K562 (cell line): ENCODE results near the gene CDC25B. TPM values are rescaled to one million over a fixed set of nuclear protein-coding genes. Genes with fewer than 3 reads are reported as not detected.
A peak's percentile ranks its signal among the peaks of the same experiment; 100 is the strongest.

Experiments
- BCL6 ChIP-seq: fragments of 250-450 bp; sonication (Bioruptor Pico); IDR thresholded peaks from 2 replicates; pipeline ENCODE4 v1.4.0; 2020
- CHD7 ChIP-seq: fragments of 200-600 bp; sonication (generic); IDR thresholded peaks from one replicate; pipeline ENCODE4 v1.6.1; 2012; ENCODE audit warnings: mild to moderate bottlenecking, low read depth, low read length, inconsistent platforms
- CTCFL ChIP-seq: IDR thresholded peaks from 2 replicates; pipeline ENCODE4 v1.6.1; 2011; ENCODE audit warnings: borderline replicate concordance, low read depth, mild to moderate bottlenecking, moderate library complexity, low read length; ENCODE audit not compliant: insufficient read depth, poor library complexity, severe bottlenecking
- E2F5 ChIP-seq: sonication (generic); formaldehyde crosslinking; IDR thresholded peaks from 2 replicates; pipeline ENCODE4 v1.8.0; 2022; ENCODE audit warnings: mild to moderate bottlenecking, missing genetic modification reagents
- ETV5 ChIP-seq: sonication (generic); formaldehyde crosslinking; IDR thresholded peaks from 2 replicates; pipeline ENCODE4 v1.4.0; 2020; ENCODE audit warnings: low read depth, mild to moderate bottlenecking, missing genetic modification reagents
- KDM1A ChIP-seq, 2 experiments: fragments of 450-650 bp; IDR thresholded peaks; 2 replicates each; pipeline ENCODE4 v1.6.1; 2016; ENCODE audit warnings: mild to moderate bottlenecking in 2 of 2
- RAD21 ChIP-seq, 2 experiments: fragments of 250-450 bp in 1 of 2; fragments of 450-650 bp in 1 of 2; sonication (Bioruptor Pico) in 1 of 2; formaldehyde crosslinking in 1 of 2; IDR thresholded peaks in 1 of 2; conservative IDR thresholded peaks in 1 of 2; 2 replicates each; pipeline versions ENCODE4 v1.4.0 to v1.8.0; 2020 to 2022; ENCODE audit warnings: mild to moderate bottlenecking in 2 of 2, moderate library complexity in 1 of 2
- RBM22 ChIP-seq: fragments of 200-400 bp; formaldehyde crosslinking; IDR thresholded peaks from 2 replicates; pipeline ENCODE4 v1.6.1; 2018; ENCODE audit warnings: low read length, low read depth; ENCODE audit not compliant: poor library complexity, severe bottlenecking
- ZFX ChIP-seq: sonication (generic); formaldehyde crosslinking; IDR thresholded peaks from 2 replicates; pipeline ENCODE4 v1.8.0; 2022; ENCODE audit warnings: mild to moderate bottlenecking, missing genetic modification reagents, moderate library complexity
- ZNF143 ChIP-seq: sonication (generic); formaldehyde crosslinking; IDR thresholded peaks from 2 replicates; pipeline ENCODE4 v1.9.0; 2022; ENCODE audit warnings: mild to moderate bottlenecking, missing genetic modification reagents
- polyA plus RNA-seq, 8 experiments: library from polyadenylated mRNA; depleted of rRNA in 4 of 8; stranded (reverse) in 5 of 8; unstranded in 3 of 8; fragments of >200 nt; fragmentation: Nextera tagmentation in 2 of 8; fragmentation: Illumina TruSeq in 1 of 8; extraction: Ambion mirVana in 2 of 8; extraction: Trizol in 1 of 8; gene quantifications; 2 replicates each; pipeline versions ENCODE4 v1.2.1 to v1.2.3, GENCODE V29; 2011 to 2014; ENCODE audit warnings: inconsistent platforms in 1 of 8, missing spikeins in 1 of 8
- total RNA-seq, 7 experiments: library from RNA; depleted of rRNA in 6 of 7; stranded (reverse); fragments of >200 nt in 6 of 7; fragmentation: Illumina TruSeq in 2 of 7; extraction: Trizol in 2 of 7; gene quantifications; 2 replicates each; pipeline versions ENCODE4 v1.2.1 to v1.2.3, GENCODE V29; 2011 to 2021; ENCODE audit warnings: low replicate concordance in 1 of 7

The CDC25B gene
- total and polyA plus RNA-seq, 9 of the 15 experiments (the other 6 are each of a cell fraction or from before 2014, with no cell fraction given) = 2.3 to 35.7 (median 9.5) TPM

GRCh38 chr20:3768342-3769130, 27.6 kb upstream of the CDC25B start (continued):
- TF ChIP-seq CTCFL = peak; percentile 2
- TF ChIP-seq CHD7 = no peak
- 0 out of 2 replicates have a peak, but pooled peaks have one; percentile 14 for TF ChIP-seq ZNF143 (CRISPR knock-in tag)
- no peak for TF ChIP-seq E2F5 (CRISPR knock-in tag)
- TF ChIP-seq BCL6 (CRISPR knock-in tag) = no peak
- TF ChIP-seq RAD21 (CRISPR knock-in tag; conservative IDR thresholded peaks at IDR 0.05 in 1 of 2, IDR thresholded peaks at IDR 0.05 in 1 of 2) = peak; percentile 16 to 33; a peak in 3 of 4 replicates
- TF ChIP-seq ZFX (CRISPR knock-in tag) = peak; percentile 61
- TF ChIP-seq KDM1A (IDR thresholded peaks at IDR 0.05) = peak; percentile 80 to 88; a peak in 3 of 4 replicates
- TF ChIP-seq ETV5 (CRISPR knock-in tag) = peak; percentile 46
- peak; percentile 90 for TF ChIP-seq RBM22
